DMS153 (cell line): ENCODE results near the gene ITPA.

Experiments
- DNase-seq: peaks from one replicate; lab custom pipeline; 2025; lab: John Stamatoyannopoulos, UW

ITPA gene

GRCh38 chr20:3229158-3229557 is 19.9 kb downstream of the ITPA start:
- no peak for DNase-seq

- DNase-seq: no peak
Observed at GRCh38 chr20:3229798-3230197, 20.5 kb downstream of the ITPA start.

GRCh38 chr20:3231116-3231515 is 21.8 kb downstream of the ITPA start:
- DNase-seq: no peak

GRCh38 chr20:3231889-3232588 is 22.7 kb downstream of the ITPA start:
- no peak for DNase-seq

- DNase-seq: no peak
Observed at GRCh38 chr20:3233131-3233990, 24.1 kb downstream of the ITPA start.

GRCh38 chr20:3233991-3234498 is 24.7 kb downstream of the ITPA start:
- DNase-seq: no peak

GRCh38 chr20:3235666-3236324 is 26.5 kb downstream of the ITPA start:
- DNase-seq: no peak

- no peak for DNase-seq
Observed at GRCh38 chr20:3237011-3237957, 28.0 kb downstream of the ITPA start.

- DNase-seq: no peak
Observed at GRCh38 chr20:3237958-3238615, 28.8 kb downstream of the ITPA start.

GRCh38 chr20:3238616-3239025 is 29.3 kb downstream of the ITPA start:
- no peak for DNase-seq

GRCh38 chr20:3239026-3239866 is 29.9 kb downstream of the ITPA start, which contains the start of gene SLC4A11:
Gene SLC4A11, minus strand, starts transcription at chr20:3239190. Its CDS starts 53 bp downstream, at chr20:3239137.
- DNase-seq: peak; percentile 58

GRCh38 chr20:3239867-3240775 is 30.8 kb downstream of the ITPA start:
- no peak for DNase-seq

- DNase-seq: no peak
Observed at GRCh38 chr20:3240776-3241363, 31.6 kb downstream of the ITPA start.

GRCh38 chr20:3242172-3242692 is 32.9 kb downstream of the ITPA start:
- no peak for DNase-seq

- no peak for DNase-seq
Observed at GRCh38 chr20:3243718-3244358, 34.5 kb downstream of the ITPA start.

- no peak for DNase-seq
Observed at GRCh38 chr20:3244613-3245012, 35.3 kb downstream of the ITPA start.

GRCh38 chr20:3245156-3245555 is 35.9 kb downstream of the ITPA start:
- DNase-seq: no peak

GRCh38 chr20:3245711-3246110 is 36.4 kb downstream of the ITPA start:
- no peak for DNase-seq
